Medulla oblongata (tissue), 1 donor: ENCODE measurements around the gene APOB.

Experiments
- DNase-seq: peaks from one replicate; pipeline ENCODE4 v3.0.0-alpha.2; 2015; ENCODE audit errors: extremely low spot score

Gene APOB

DNA sequence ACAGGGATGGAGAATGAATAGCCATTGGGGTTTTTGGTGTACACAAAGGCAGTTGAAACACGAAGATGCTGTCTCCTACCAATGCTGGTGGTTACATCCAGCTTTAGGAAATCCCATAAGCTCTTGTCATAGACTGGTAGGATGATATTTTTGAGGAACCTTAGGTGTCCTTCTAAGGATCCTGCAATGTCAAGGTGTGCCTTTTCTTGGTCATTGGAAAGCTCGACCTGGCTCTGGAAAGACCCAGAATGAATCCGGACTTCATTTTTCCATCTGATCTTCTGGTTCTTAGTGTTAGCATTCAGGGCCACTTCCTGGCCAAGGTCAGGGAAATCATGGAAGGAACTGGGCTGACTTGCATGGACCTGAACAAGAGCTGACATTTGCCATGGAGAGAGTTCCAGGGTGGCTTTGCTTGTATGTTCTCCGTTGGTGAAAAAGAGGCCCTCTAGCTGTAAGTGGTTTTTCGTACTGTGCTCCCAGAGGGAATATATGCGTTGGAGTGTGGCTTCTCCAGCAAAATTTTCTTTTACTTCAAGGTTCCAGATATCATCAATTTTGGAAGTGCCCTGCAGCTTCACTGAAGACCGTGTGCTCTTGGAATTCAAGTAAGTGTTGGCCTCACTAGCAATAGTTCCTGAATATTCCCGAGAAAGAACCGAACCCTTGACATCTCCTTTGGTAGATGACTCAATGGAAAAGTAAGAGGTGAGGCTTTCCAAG, 38.0 kb downstream of the APOB start:
- DNase-seq, result no peak

DNA sequence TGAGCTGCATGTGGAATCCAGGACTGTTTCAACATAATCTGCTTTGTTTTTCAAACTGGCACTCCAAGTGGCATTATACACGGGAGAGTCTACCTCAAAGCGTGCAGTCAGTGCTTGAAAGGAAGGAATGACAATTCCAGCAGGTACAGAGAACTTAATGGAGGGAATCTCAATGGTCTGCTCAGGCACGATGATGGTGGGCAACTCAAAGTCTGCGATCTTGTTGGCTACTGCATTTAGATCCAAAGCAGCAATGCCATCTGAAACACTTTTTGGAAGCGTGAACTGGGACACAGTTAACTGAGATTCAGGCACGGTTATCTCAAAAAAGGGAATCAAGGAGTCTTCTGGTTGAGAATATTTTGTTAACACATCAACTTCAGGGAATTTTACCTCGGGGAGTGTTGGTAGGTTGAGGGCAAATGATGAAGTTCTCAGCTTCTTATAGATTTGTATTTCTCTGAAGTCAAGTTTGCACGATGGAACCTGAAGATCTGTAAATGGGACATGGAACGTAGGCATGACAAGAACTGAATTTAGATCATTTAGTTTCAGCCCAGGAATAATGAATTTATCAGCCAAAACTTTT, 38.7 kb downstream of the APOB start:
- no peak for DNase-seq

- no peak for DNase-seq
Measured at GRCh38 chr2:21004181-21004572, 39.7 kb downstream of the APOB start.

DNA sequence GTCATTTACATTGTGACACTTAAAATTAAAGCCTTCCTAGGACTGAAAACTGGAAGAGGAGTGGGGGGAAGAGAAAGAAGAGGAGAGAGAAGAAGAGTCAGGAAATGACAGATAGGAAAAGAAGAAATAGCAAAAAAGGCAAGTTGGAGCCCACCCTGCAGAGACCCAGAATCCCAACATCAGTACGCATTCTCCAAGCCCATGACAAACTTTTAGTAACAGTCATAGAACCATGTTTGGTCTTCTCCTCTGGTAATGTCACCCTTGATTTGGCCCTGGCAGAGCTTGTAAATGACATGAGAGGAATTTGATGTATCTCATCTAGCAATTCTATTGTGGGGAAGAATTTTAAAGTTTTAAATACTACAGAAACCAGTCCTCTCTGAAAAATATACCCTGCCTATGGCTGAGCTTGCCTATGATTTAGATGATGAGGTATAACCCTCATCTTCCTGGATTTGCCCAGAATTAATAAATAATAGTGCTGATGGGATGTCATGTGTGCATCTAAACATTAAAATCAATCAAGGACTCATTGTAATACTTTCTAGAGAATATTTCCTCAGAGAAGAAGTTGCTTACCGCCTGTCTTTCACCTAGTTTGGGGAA, 40.2 kb downstream of the APOB start:
- DNase-seq, result no peak

- DNase-seq, result no peak
Measured at GRCh38 chr2:21002814-21003192, 41.1 kb downstream of the APOB start.

DNA sequence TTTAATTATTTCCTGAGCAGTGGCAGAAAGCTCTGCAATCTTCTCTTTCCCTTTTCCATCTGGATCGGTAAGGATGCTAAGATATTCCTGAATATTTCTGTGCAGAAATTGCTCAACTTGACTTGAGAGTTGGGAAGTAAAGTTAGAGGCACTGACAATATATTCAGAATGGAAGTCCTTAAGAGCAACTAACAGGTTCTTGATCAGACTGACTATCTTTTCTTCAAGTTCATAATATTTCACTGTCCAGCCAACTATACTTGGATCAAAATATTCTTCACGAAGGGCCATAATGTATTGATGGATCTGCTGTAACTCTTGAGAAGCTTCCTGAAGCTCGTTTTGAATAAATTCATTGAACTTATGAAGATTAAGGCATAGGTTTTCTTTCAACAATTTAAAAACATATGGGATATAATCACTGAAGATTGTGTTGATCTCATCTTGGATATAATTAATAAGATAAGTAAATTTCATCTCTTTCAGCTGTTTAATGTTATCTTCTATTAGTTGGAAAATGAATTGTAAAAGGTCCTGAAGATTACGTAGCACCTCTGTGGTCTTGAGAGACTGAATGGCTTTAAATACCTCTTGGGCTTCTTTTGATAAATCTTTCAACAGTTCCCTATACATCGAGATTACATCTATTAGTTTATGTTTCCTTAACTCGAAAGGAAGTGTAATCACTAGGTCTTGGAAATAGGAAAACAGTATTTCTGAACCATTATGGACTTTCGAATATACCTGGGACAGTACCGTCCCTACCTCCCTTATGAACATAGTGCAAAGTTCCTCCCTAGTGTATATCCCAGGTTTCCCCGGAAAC, 41.7 kb downstream of the APOB start:
- DNase-seq, result no peak

- DNase-seq, result no peak
Measured at GRCh38 chr2:21001225-21001946, 42.5 kb downstream of the APOB start.

DNA sequence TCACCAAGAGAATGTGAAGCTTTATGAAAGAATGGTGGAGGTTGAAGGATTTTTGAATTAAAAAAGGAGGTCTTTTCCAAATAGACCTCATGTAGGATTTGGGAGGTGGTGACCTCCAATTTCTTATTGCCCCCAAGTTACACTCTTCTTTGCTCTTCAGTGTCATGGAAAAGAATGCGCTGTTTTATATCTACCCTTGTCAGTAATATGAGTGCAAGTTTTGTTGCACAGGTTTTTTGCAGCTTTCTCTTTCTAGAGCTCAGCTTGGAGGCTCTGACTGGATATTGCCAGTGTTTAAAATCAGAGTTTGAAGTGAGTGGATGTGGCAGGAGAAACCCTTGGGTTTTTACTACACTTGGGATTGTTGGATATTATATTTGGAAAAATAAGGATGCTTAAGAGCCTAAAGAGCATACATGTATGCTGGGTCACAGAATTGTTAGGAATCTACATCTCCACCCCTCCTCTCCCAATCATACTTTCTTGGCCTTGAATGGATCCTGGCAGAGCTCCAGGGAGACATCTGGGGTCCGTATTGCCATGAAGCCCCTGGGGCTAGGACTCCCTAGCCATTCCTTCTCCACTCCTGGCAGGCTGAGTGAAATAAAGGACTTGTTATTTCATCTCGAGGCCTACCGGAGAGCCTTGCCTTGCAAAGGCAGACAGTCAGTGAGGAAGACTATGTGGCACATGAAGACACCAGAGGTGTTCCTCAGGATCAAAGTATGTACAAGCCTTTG, 43.8 kb downstream of the APOB start:
- no peak for DNase-seq

DNA sequence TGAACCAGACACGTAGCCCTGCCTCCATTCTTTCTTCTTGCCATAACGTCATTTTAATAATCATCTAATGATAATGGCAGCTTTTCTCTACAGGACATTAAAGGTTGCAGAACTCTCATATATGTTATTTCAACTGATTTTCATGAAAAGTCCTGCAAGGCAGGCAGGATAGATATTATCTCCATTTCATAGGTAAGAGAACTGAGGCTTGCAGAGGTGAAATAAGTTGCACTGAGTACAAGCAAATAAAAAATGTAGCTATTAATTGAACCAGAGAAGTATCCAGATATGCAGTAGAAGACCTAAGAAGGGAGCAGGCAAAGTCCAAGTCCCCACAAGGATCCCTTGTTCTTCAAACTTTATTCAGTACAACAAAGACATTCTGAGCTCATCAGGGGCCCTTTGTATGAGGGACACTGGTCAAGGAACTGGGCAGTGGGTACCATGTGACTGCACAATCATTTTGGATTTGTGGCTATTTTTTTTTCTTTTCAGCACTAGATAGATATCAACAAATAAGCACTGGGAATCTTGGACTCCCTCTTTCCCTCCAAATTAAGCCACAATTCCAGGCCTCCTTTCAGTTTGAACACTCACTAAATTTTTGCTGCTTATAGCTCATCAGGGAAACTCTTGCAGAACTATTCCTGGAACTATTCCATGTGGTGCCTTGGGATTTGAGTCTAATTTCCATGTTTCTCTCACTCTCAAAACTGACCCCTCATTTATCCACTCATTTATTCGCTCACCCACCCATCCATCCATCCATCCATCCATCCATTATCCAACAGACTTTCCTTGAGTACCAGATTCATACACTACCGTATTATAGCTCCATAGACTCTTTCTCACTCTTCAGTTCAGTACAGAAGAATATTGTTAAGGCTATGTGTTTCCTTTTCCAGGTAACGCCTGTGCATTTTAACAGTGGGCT, 44.6 kb downstream of the APOB start:
- DNase-seq, result no peak

DNA sequence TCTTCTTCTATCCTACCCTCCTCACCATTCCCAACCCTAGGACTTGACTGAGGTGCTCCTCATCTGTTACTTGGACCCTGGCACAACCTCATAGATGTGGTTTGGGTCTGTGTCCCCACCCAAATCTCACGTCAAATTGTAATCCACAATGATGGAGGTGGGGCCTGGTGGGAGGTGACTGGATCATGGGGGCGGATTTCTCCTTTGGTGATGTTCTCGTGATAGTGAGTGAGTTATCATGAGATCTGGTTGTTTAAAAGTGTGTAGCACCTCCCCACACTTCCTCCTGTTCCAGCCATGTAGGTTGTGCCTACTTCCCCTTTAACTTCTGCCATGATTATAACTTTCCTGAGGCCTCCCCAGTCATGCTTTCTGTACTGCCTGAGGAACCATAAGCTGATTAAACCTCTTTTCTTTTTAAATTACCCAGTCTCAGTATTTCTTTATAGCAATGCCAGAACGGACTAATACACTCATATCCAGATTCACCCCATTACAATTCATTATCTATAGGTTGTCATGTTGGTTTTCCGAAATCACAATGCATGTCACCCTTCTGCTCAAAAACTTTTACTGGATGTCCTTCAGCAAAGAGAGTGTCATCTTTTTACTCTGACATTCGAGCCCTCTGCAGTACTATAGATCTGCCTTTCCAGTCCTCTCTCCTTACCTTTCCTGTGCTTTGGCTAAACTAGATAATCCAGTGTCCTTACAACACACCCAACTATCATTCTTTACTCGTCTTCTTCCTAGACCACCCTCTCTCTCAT, 45.7 kb downstream of the APOB start:
- DNase-seq, result no peak

GRCh38 chr2:20994130-20994529, 49.7 kb downstream of the APOB start:
- no peak for DNase-seq

DNA sequence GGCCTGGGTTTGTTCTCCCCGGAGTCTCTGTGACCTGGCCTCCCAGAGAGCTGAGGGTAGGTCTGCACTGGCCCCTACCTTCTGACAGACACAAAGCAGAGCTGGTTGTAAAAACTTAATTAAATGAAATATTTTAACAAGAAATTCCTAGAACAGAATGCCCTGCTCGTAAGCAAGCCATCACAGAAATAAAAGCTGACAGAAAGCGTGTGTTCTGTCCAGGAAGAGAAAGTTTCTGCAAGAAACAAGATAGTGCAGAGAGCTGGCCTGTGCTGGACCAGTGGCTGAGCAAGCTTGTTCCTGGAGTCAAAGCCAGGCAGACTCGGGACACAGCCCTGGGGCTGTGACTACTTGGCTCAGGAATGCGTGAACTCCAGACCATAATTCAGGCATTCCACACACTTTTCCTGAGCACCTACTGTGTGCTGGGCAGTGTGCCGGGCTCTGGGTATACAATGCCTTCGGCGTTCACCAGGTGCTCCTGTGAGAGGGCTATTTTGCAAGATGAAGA, 51.6 kb downstream of the APOB start:
- no peak for DNase-seq

DNA sequence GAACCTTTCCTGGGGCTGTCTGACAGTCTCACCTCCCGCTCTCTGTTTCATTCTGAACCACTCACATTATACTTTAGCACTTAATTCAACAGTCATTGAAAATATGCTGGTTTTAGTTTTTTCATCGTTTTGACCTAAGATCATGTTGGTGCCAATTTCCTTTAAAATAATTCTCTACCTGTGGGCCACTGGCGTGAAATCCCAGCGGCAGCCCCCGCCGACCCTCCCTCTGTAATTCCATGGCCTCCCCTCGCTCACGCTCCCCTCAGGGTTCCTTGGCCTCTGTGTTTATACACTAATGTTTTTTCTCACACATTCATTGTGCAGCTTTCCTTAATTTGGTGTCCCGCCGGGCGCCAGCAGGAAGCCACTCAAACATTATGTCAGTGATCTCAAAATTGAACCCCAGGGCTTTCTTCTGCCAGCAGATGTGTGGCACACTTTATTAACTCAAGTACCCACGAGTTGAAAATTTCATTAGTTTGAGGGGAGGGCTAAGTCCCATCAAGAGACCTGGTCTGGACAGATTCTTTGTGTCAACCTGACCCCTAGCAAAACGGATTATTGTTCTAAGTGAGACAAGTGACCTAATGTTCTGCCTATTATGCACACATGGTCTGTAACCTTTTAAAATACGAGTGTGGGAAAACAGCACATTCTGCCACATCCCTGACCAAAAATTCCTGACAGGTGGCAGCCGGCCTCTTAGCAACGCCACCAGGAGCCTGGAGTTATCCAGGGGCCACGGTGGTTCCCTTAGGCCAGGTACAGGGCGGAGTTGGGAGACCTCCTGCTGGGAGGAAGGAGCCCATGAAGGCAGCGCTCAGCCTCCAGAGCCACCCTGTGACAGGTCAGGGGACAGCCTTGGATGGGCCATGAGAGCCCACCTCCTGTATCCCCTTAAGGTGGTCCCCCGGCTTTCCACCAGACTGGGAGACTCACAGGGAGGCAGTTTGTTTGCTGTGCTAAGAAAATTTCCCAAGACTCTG, 53.1 kb downstream of the APOB start:
- peak; percentile 37 for DNase-seq

DNA sequence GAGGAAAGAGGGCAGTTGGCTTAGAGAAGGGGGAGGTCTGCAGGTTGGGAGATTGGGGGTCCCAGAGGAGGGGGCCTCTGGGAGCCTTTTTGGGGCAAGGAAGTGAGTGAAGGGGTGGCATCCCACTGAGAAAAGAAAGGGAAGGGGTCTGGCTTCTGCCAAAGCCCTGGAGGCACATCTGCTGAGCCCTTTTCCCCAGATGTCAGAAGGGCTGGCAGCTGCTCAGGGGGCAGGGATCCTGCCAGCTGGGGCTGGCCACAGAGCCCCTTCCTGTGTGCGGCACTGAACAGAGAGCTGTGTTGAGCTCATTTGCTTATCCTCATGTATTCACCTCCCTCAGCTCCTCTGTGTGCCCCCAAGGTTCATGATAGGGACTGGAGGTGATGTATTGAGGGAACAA, 54.5 kb downstream of the APOB start:
- DNase-seq, result no peak

- DNase-seq, result peak; percentile 35
Measured at GRCh38 chr2:20988905-20989304, 55.0 kb downstream of the APOB start.

GRCh38 chr2:20986024-20986939, 57.6 kb downstream of the APOB start:
- no peak for DNase-seq

DNA sequence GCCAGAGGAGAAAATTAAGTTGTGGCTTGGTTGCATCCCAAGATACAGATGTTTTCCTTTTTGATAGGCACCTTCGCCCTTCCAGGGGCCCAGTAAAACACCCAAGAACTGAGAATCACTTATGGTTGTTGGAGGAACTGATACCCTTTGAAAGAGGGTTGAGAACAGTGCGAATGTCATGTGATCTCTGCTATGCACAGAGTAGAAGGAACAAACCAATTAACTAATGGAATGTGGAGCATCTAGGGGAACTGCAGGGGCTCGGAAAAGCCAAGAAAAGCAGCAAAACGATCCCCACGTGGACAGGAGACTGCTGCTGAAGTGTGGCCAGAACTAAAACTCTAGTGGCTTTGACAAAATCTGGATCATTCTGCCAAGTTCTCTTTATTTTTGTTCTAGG, 58.8 kb downstream of the APOB start:
- no peak for DNase-seq
